ENCODE data around the gene ALAS1. TPM values are rescaled to one million over a fixed set of nuclear protein-coding genes. Genes with fewer than 3 reads are reported as not detected.

The ALAS1 gene
- total and polyA plus RNA-seq, 9 of the 15 experiments (the other 6 are each of a cell fraction or from before 2014, with no cell fraction given) = 21.4 to 49.5 (median 34.4) TPM

GRCh38 chr3:52240059-52240885 lies 42.3 kb downstream of the ALAS1 start (continued):
- TF ChIP-seq BCLAF1 (IDR thresholded peaks at IDR 0.05; ENCODE audit: borderline replicate concordance in 1 of 2, control insufficient read depth in 1 of 2, low read depth in 2 of 2, low read length in 1 of 2) (no peak), ZNF280B (CRISPR knock-in tag; IDR thresholded peaks at IDR 0.05) (no peak), ZZZ3 (IDR thresholded peaks at IDR 0.05) (no peak), ZNF232 (CRISPR knock-in tag; IDR thresholded peaks at IDR 0.05) (no peak), NR0B1 (IDR thresholded peaks at IDR 0.05; ENCODE audit: partially characterized antibody) (no peak), ZNF175 (CRISPR knock-in tag; IDR thresholded peaks at IDR 0.05; ENCODE audit: low read depth) (0 out of 2 replicates have a peak, but pooled peaks have one; percentile 30), BRD9 (IDR thresholded peaks at IDR 0.05; ENCODE audit: low read depth, partially characterized antibody) (no peak), CHCHD3 (CRISPR knock-in tag; IDR thresholded peaks at IDR 0.05) (no peak), SMAD1 (IDR thresholded peaks at IDR 0.05; ENCODE audit: low read depth, low read length, partially characterized antibody) (no peak), CREB3L1 (IDR thresholded peaks at IDR 0.05; ENCODE audit: borderline replicate concordance, low read depth) (0 out of 2 replicates have a peak, but pooled peaks have one; percentile 49), NFE2 (IDR thresholded peaks at IDR 0.05; ENCODE audit: low read depth) (no peak), MLX (CRISPR knock-in tag; conservative IDR thresholded peaks at IDR 0.05) (no peak), KAT8 (IDR thresholded peaks at IDR 0.05; ENCODE audit: low read depth) (no peak), RFX5 (IDR thresholded peaks at IDR 0.05; ENCODE audit: low read depth, low read length) (no peak), ZNF24 (IDR thresholded peaks at IDR 0.05) (no peak), ZSCAN29 (IDR thresholded peaks at IDR 0.05) (no peak), NR2C1 (IDR thresholded peaks at IDR 0.05) (no peak), NR2C1 (tag; IDR thresholded peaks at IDR 0.05) (no peak; the same call in 1 of the 2 replicates)

Data from K562 (cell line).